HEK293 (cell line): ENCODE results near the gene ATP5ME.

ENCODE experiments used
- CTCF ChIA-PET: fragments of 350-600 bp; formaldehyde crosslinking; extraction: SDS; loops from one replicate; lab custom pipeline; 2021; ENCODE audit warnings: antibody characterized with exemption; lab: Yijun Ruan, JAX
- POLR2A ChIA-PET: fragments of 300-600 bp; formaldehyde crosslinking; extraction: SDS; loops from one replicate; lab custom pipeline; 2020; ENCODE audit warnings: antibody characterized with exemption, inconsistent platforms; lab: Yijun Ruan, JAX
- H3K27ac ChIP-seq: fragments of 200-500 bp; sonication (Bioruptor generic); 2 replicates; pipeline ENCODE4 v1.5.1; 2014; ENCODE audit warnings: low read depth, low read length, control low read depth, inconsistent platforms; ENCODE audit errors: extremely low read depth
- H3K36me3 ChIP-seq, 2 experiments: fragments of 200-500 bp in 1 of 2; sonication (Bioruptor generic) in 1 of 2; 1 replicate in 1 of 2; 2 replicates in 1 of 2; pipeline ENCODE4 v1.5.1; 2014 to 2017; ENCODE audit warnings: inconsistent platforms in 2 of 2, low read length in 2 of 2; ENCODE audit not compliant: control insufficient read depth in 2 of 2, insufficient read depth in 1 of 2
- H3K4me1 ChIP-seq: fragments of 200-500 bp; sonication (Bioruptor generic); 2 replicates; pipeline ENCODE4 v1.5.1; 2014; ENCODE audit warnings: mild to moderate bottlenecking, low read length, inconsistent platforms; ENCODE audit not compliant: control insufficient read depth, insufficient read depth
- H3K4me3 ChIP-seq: 2 replicates; pipeline ENCODE4 v1.5.1; 2011; ENCODE audit warnings: low read depth, mild to moderate bottlenecking, control low read depth, low read length, moderate library complexity
- H3K9me3 ChIP-seq: fragments of 200-500 bp; sonication (Bioruptor generic); 2 replicates; pipeline ENCODE4 v1.5.1; 2014; ENCODE audit warnings: low read depth, low read length, inconsistent platforms; ENCODE audit not compliant: control insufficient read depth, insufficient read depth
- FEZF1 ChIP-seq: fragments of 450-650 bp; formaldehyde crosslinking; IDR thresholded peaks from 2 replicates; pipeline ENCODE4 v1.5.1; 2016; ENCODE audit warnings: missing biosample characterization, missing genetic modification characterization
- KLF16 ChIP-seq: fragments of 450-650 bp; formaldehyde crosslinking; IDR thresholded peaks from 2 replicates; pipeline ENCODE4 v1.5.1; 2017; ENCODE audit warnings: missing biosample characterization, missing genetic modification characterization
- PATZ1 ChIP-seq: fragments of 450-650 bp; formaldehyde crosslinking; IDR thresholded peaks from 2 replicates; pipeline ENCODE4 v1.5.1; 2016; ENCODE audit warnings: missing biosample characterization, missing genetic modification characterization
- TCF7L2 ChIP-seq: IDR thresholded peaks from 2 replicates; pipeline ENCODE4 v1.6.1; 2011; ENCODE audit warnings: low read depth, mild to moderate bottlenecking, inconsistent platforms, low read length, moderate library complexity, borderline replicate concordance
- YY1 ChIP-seq: fragments of 450-650 bp; formaldehyde crosslinking; IDR thresholded peaks from 2 replicates; pipeline ENCODE4 v1.5.1; 2018; ENCODE audit warnings: missing biosample characterization, missing genetic modification characterization
- YY2 ChIP-seq: fragments of 450-650 bp; formaldehyde crosslinking; IDR thresholded peaks from 2 replicates; pipeline ENCODE4 v1.5.1; 2016; ENCODE audit warnings: missing biosample characterization, missing genetic modification characterization
- ZNF132 ChIP-seq: fragments of 450-650 bp; formaldehyde crosslinking; IDR thresholded peaks from 2 replicates; pipeline ENCODE4 v1.5.1; 2017; ENCODE audit warnings: missing biosample characterization, missing genetic modification characterization, borderline replicate concordance
- ZNF24 ChIP-seq: fragments of 450-650 bp; formaldehyde crosslinking; IDR thresholded peaks from 2 replicates; pipeline ENCODE4 v1.5.1; 2016; ENCODE audit warnings: missing biosample characterization, missing genetic modification characterization
- ZNF280C ChIP-seq: fragments of 450-650 bp; formaldehyde crosslinking; IDR thresholded peaks from 2 replicates; pipeline ENCODE4 v1.5.1; 2016; ENCODE audit warnings: missing biosample characterization, missing genetic modification characterization
- ZNF324 ChIP-seq: fragments of 450-650 bp; formaldehyde crosslinking; IDR thresholded peaks from 2 replicates; pipeline ENCODE4 v1.5.1; 2016; ENCODE audit warnings: missing biosample characterization, missing genetic modification characterization
- ZNF335 ChIP-seq: fragments of 450-650 bp; formaldehyde crosslinking; conservative IDR thresholded peaks from 2 replicates; pipeline ENCODE4 v1.5.1; 2016; ENCODE audit warnings: missing biosample characterization, missing genetic modification characterization
- ZNF354C ChIP-seq: fragments of 450-650 bp; formaldehyde crosslinking; IDR thresholded peaks from 2 replicates; pipeline ENCODE4 v1.5.1; 2016; ENCODE audit warnings: missing biosample characterization, missing genetic modification characterization, low read depth, borderline replicate concordance
- ZNF501 ChIP-seq: fragments of 450-650 bp; formaldehyde crosslinking; IDR thresholded peaks from 2 replicates; pipeline ENCODE4 v1.5.1; 2016; ENCODE audit warnings: missing biosample characterization, missing genetic modification characterization
- ZNF549 ChIP-seq: fragments of 450-650 bp; IDR thresholded peaks from 2 replicates; pipeline ENCODE4 v1.5.1; 2018; ENCODE audit warnings: missing biosample characterization, missing genetic modification characterization, mild to moderate bottlenecking, inconsistent platforms, moderate library complexity
- ZNF639 ChIP-seq: fragments of 450-650 bp; formaldehyde crosslinking; IDR thresholded peaks from 2 replicates; pipeline ENCODE4 v1.5.1; 2016; ENCODE audit warnings: missing biosample characterization, missing genetic modification characterization
- ZNF645 ChIP-seq: fragments of 450-650 bp; formaldehyde crosslinking; IDR thresholded peaks from 2 replicates; pipeline ENCODE4; 2016; ENCODE audit warnings: missing biosample characterization, missing genetic modification characterization
- ZNF777 ChIP-seq: fragments of 450-650 bp; formaldehyde crosslinking; IDR thresholded peaks from 2 replicates; pipeline ENCODE4 v1.5.1; 2017; ENCODE audit warnings: missing biosample characterization, missing genetic modification characterization, borderline replicate concordance

ATP5ME gene

GRCh38 chr4:712093-712492, 38.0 kb upstream of the ATP5ME start:
- TF ChIP-seq ZNF132 (tag by site-specific recombination) (no peak), TCF7L2 (no peak), PATZ1 (tag by site-specific recombination) (no peak), ZNF777 (no peak), FEZF1 (tag by site-specific recombination) (no peak), ZNF324 (tag by site-specific recombination) (no peak), ZNF549 (tag by site-specific recombination) (no peak)
- peaks cover 0 to 40% of the 10 kb centered on the region in 2 experiments; a peak in 1 of 3 replicates for H3K36me3 ChIP-seq
- H3K9me3 ChIP-seq = no peaks in the 10 kb centered on the region
- no peak overlapping the region for H3K4me3 ChIP-seq
- no peaks in the 10 kb centered on the region for H3K4me1 ChIP-seq
- ChIA-PET CTCF (no interaction called here), POLR2A (no interaction called here)
- no peak overlapping the region for H3K27ac ChIP-seq

GRCh38 chr4:710916-711315, 36.8 kb upstream of the ATP5ME start:
- no peak for TF ChIP-seq ZNF501 (tag by site-specific recombination)
- TF ChIP-seq ZNF645 = no peak
- TF ChIP-seq YY1 (tag by site-specific recombination) = no peak
- no peak for TF ChIP-seq ZNF639 (tag by site-specific recombination)
- no peak for TF ChIP-seq ZNF280C (tag by site-specific recombination)
- Histone ChIP-seq H3K4me3 (no peak overlapping the region), H3K9me3 (no peaks in the 10 kb centered on the region), H3K27ac (no peak overlapping the region), H3K4me1 (no peaks in the 10 kb centered on the region), H3K36me3 (peaks cover 0 to 40% of the 10 kb centered on the region in 2 experiments; a peak in 1 of 3 replicates)
- POLR2A ChIA-PET = no interaction called here
- CTCF ChIA-PET = interaction anchor here (1.5 kb wide), 1 partner anchor 27 kb away, joined by 4 read pairs; no protein-coding TSS in a partner anchor

DNA sequence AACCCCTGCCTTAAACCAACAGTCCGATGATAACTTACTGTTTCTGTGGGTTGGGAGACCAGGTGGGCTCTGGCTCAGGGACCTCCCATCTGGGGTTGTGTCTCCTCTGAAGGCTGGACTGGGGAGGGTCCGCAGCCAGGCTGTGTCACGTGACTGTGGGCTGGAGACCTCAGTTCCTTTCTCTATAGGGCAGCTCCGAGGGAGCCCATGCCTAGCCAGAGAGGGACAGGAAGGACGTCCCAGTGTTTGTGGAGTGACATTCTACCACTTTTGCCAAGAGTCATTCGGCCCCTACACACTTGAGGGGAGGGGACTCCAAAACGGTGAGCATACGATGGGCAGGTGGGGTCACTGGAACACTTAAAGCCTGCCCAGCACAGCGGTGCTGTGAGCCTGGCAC, 36.0 kb upstream of the ATP5ME start:
- Histone ChIP-seq H3K9me3 (no peaks in the 10 kb centered on the region), H3K27ac (no peak overlapping the region), H3K4me1 (no peaks in the 10 kb centered on the region), H3K36me3 (peaks cover 0 to 40% of the 10 kb centered on the region in 2 experiments; a peak in 1 of 3 replicates), H3K4me3 (no peak overlapping the region)
- ChIA-PET POLR2A (no interaction called here), CTCF (interaction anchor here (1.5 kb wide), 1 partner anchor 26 kb away, joined by 4 read pairs; no protein-coding TSS in a partner anchor)
- no peak for TF ChIP-seq KLF16 (tag by site-specific recombination)
- no peak for TF ChIP-seq ZNF335 (tag by site-specific recombination)
- TF ChIP-seq YY2 (tag by site-specific recombination) = no peak
- no peak for TF ChIP-seq ZNF354C (tag by site-specific recombination)
- TF ChIP-seq ZNF24 (tag by site-specific recombination) = no peak
- no peak for TF ChIP-seq ZNF280C (tag by site-specific recombination)
